H1 (cell line): ENCODE results near the gene HAT1. TPM values are rescaled to one million over a fixed set of nuclear protein-coding genes. Genes with fewer than 3 reads are reported as not detected.

Experiments used
- CTCF ChIA-PET: fragments of 300-600 bp; sonication (Branson Sonifier 250); formaldehyde crosslinking; loops from one replicate; lab custom pipeline; 2021; ENCODE audit not compliant: partially characterized antibody; lab: Charles Lee
- POLR2A ChIA-PET: fragments of 300-600 bp; sonication (Branson Sonifier 250); formaldehyde crosslinking; loops from one replicate; lab custom pipeline; 2021; ENCODE audit warnings: inconsistent platforms; ENCODE audit not compliant: partially characterized antibody; lab: Charles Lee
- DNase-seq, 2 experiments: peaks; one replicate each; pipeline versions ENCODE4 v3.0.0 to v3.0.0-alpha.2; 2010 to 2022; ENCODE audit warnings: low spot score in 2 of 2, low read depth in 1 of 2, mixed read lengths in 1 of 2
- FAIRE-seq: peaks from 2 replicates; lab custom pipeline; 2011; peaks lifted over from hg19 to GRCh38; lab: Jason Lieb, UNC
- H2AFZ ChIP-seq: 2 replicates; pipeline ENCODE4 v1.8.1; 2012; ENCODE audit warnings: low read length, inconsistent platforms
- H2AK5ac ChIP-seq: 2 replicates; pipeline ENCODE4 v1.6.1; 2013; ENCODE audit warnings: low read depth, low read length
- H2BK120ac ChIP-seq: replicated peaks from 2 replicates; pipeline ENCODE3; 2013; ENCODE audit warnings: low read depth, low read length, inconsistent platforms
- H2BK12ac ChIP-seq: 2 replicates; pipeline ENCODE4 v1.6.1; 2013; ENCODE audit warnings: low read depth, low read length
- H2BK15ac ChIP-seq: 2 replicates; pipeline ENCODE4 v1.6.1; 2013; ENCODE audit warnings: low read length
- H2BK20ac ChIP-seq: 2 replicates; pipeline ENCODE4 v1.6.1; 2013; ENCODE audit warnings: low read length
- H2BK5ac ChIP-seq: 2 replicates; pipeline ENCODE4 v1.6.1; 2013; ENCODE audit warnings: low read depth, low read length
- H3K14ac ChIP-seq: 2 replicates; pipeline ENCODE4 v1.6.1; 2013; ENCODE audit warnings: inconsistent platforms; ENCODE audit not compliant: insufficient read length
- H3K18ac ChIP-seq: 2 replicates; pipeline ENCODE4 v1.6.1; 2013; ENCODE audit warnings: low read length; ENCODE audit errors: extremely low read depth
- H3K23ac ChIP-seq: 2 replicates; pipeline ENCODE4 v1.6.1; 2013; ENCODE audit warnings: inconsistent platforms; ENCODE audit not compliant: insufficient read length
- H3K23me2 ChIP-seq: 2 replicates; pipeline ENCODE4 v1.6.1; 2013; ENCODE audit warnings: low read depth, low read length
- H3K27ac ChIP-seq: 2 replicates; pipeline ENCODE4 v1.6.1; 2011; ENCODE audit warnings: low read depth, low read length, inconsistent platforms
- H3K27me3 ChIP-seq, 4 experiments: replicated peaks in 1 of 4; 1 replicate in 1 of 4; 2 replicates in 3 of 4; pipeline versions ENCODE4 v1.6.1 to v1.8.1; 2011 to 2013; ENCODE audit warnings: low read length in 3 of 4, mild to moderate bottlenecking in 3 of 4, inconsistent platforms in 2 of 4, mixed read lengths in 2 of 4, moderate library complexity in 1 of 4; ENCODE audit not compliant: control insufficient read depth in 3 of 4, insufficient read depth in 3 of 4; ENCODE audit errors: extremely low read depth in 1 of 4
- H3K36me3 ChIP-seq, 4 experiments: 2 replicates each; pipeline versions ENCODE4 v1.6.1 to v1.8.1; 2011 to 2013; ENCODE audit warnings: mild to moderate bottlenecking in 4 of 4, low read length in 3 of 4, moderate library complexity in 2 of 4, control low read depth in 1 of 4, inconsistent platforms in 1 of 4; ENCODE audit not compliant: insufficient read depth in 4 of 4, control insufficient read depth in 2 of 4
- H3K4ac ChIP-seq: replicated peaks from 2 replicates; pipeline ENCODE3; 2013; ENCODE audit warnings: low read length, low read depth, mixed read lengths, inconsistent platforms; ENCODE audit not compliant: insufficient read length
- H3K4me1 ChIP-seq, 4 experiments: replicated peaks in 1 of 4; 1 replicate in 1 of 4; 2 replicates in 3 of 4; pipeline versions ENCODE4 v1.6.1 to v1.8.1; 2011 to 2013; ENCODE audit warnings: low read length in 3 of 4, inconsistent platforms in 2 of 4, mixed read lengths in 1 of 4; ENCODE audit not compliant: insufficient read depth in 4 of 4, control insufficient read depth in 3 of 4
- H3K4me2 ChIP-seq, 2 experiments: 2 replicates each; pipeline versions ENCODE4 v1.6.1 to v1.8.1; 2011 to 2013; ENCODE audit warnings: low read depth in 2 of 2, low read length in 2 of 2, control low read depth in 1 of 2, inconsistent platforms in 1 of 2, mild to moderate bottlenecking in 1 of 2; ENCODE audit not compliant: insufficient read depth in 1 of 2
- H3K4me3 ChIP-seq, 4 experiments: fragments of 200-600, 300-600 bp in 1 of 4; sonication (generic), shearing (Covaris generic), sonication (Bioruptor Twin) in 1 of 4; 2 replicates each; pipeline versions ENCODE4 v1.5.1 to v1.8.1; 2011 to 2016; ENCODE audit warnings: low read length in 4 of 4, low read depth in 3 of 4, control low read depth in 2 of 4, inconsistent platforms in 2 of 4, mild to moderate bottlenecking in 2 of 4, mixed read lengths in 1 of 4, moderate library complexity in 1 of 4; ENCODE audit not compliant: insufficient read depth in 2 of 4; ENCODE audit errors: extremely low read depth in 1 of 4
- H3K56ac ChIP-seq: replicated peaks from 2 replicates; pipeline ENCODE3; 2013; ENCODE audit warnings: low read depth, mild to moderate bottlenecking, mixed read lengths, low read length, inconsistent platforms; ENCODE audit not compliant: insufficient read length
- H3K79me1 ChIP-seq: 2 replicates; pipeline ENCODE4 v1.6.1; 2013; ENCODE audit warnings: low read depth, low read length, control low read depth
- H3K79me2 ChIP-seq, 2 experiments: 2 replicates each; pipeline versions ENCODE4 v1.6.1 to v1.8.1; 2012 to 2013; ENCODE audit warnings: low read length in 2 of 2, mild to moderate bottlenecking in 2 of 2, inconsistent platforms in 1 of 2; ENCODE audit not compliant: insufficient read depth in 2 of 2, control insufficient read depth in 1 of 2
- H3K9ac ChIP-seq, 4 experiments: replicated peaks in 1 of 4; 1 replicate in 1 of 4; 2 replicates in 3 of 4; pipeline versions ENCODE4 v1.6.1 to v1.8.1; 2011 to 2013; ENCODE audit warnings: low read depth in 3 of 4, low read length in 3 of 4, control low read depth in 2 of 4, mild to moderate bottlenecking in 2 of 4, moderate library complexity in 2 of 4, inconsistent platforms in 1 of 4; ENCODE audit errors: extremely low read depth in 1 of 4
- H3K9me3 ChIP-seq, 2 experiments: 2 replicates each; pipeline versions ENCODE4 v1.6.1 to v1.8.1; 2012 to 2013; ENCODE audit warnings: mild to moderate bottlenecking in 2 of 2, moderate library complexity in 2 of 2, control low read depth in 1 of 2, inconsistent platforms in 1 of 2, low read depth in 1 of 2, low read length in 1 of 2, mixed read lengths in 1 of 2; ENCODE audit not compliant: insufficient read depth in 2 of 2
- H4K20me1 ChIP-seq, 2 experiments: replicated peaks in 1 of 2; 2 replicates each; pipeline versions ENCODE3 to v1.8.1; 2011 to 2013; ENCODE audit warnings: inconsistent platforms in 2 of 2, low read length in 2 of 2, mild to moderate bottlenecking in 1 of 2; ENCODE audit not compliant: insufficient read depth in 2 of 2, control insufficient read depth in 1 of 2
- H4K5ac ChIP-seq: 2 replicates; pipeline ENCODE4 v1.6.1; 2013; ENCODE audit warnings: low read length, low read depth, mixed read lengths, inconsistent platforms; ENCODE audit not compliant: insufficient read length
- H4K8ac ChIP-seq: 2 replicates; pipeline ENCODE4 v1.8.0; 2013; ENCODE audit warnings: mild to moderate bottlenecking, moderate library complexity, low read length, inconsistent platforms; ENCODE audit not compliant: insufficient read depth; ENCODE audit errors: extremely low read depth
- H4K91ac ChIP-seq: replicated peaks from 2 replicates; pipeline ENCODE3; 2013; ENCODE audit warnings: low read length, mixed read lengths, inconsistent platforms; ENCODE audit not compliant: insufficient read length
- BCL11A ChIP-seq, 2 experiments: IDR thresholded peaks; one replicate each; pipeline ENCODE4 v1.6.1; 2011; ENCODE audit warnings: low read depth in 2 of 2, low read length in 2 of 2, mild to moderate bottlenecking in 2 of 2
- CBX5 ChIP-seq: fragments of 300-800, 300-1000 bp; sonication (generic); IDR thresholded peaks from 2 replicates; pipeline ENCODE4 v1.7.1; 2016; ENCODE audit warnings: antibody characterized with exemption, low read length, low read depth
- CBX8 ChIP-seq: fragments of 300-800, 300-1000 bp; sonication (generic); IDR thresholded peaks from 2 replicates; pipeline ENCODE4 v1.7.1; 2016; ENCODE audit warnings: low read depth, low read length, borderline replicate concordance
- CHD1 ChIP-seq: IDR thresholded peaks from 2 replicates; pipeline ENCODE4 v1.6.1; 2012; ENCODE audit warnings: low read depth, low read length, improper control_type of control experiment
- CHD2 ChIP-seq: IDR thresholded peaks from 2 replicates; pipeline ENCODE4 v1.6.1; 2012; ENCODE audit warnings: low read length, improper control_type of control experiment
- EGR1 ChIP-seq: IDR thresholded peaks from 2 replicates; pipeline ENCODE4 v1.6.1; 2011; ENCODE audit warnings: low read depth, low read length, borderline replicate concordance
- EZH2 ChIP-seq: fragments of 200-600 bp; sonication (generic); IDR thresholded peaks from 2 replicates; pipeline ENCODE4 v1.7.1; 2012; ENCODE audit warnings: low read depth, mild to moderate bottlenecking, moderate library complexity, low read length, inconsistent platforms; ENCODE audit not compliant: severe bottlenecking
- NRF1 ChIP-seq: IDR thresholded peaks from 2 replicates; pipeline ENCODE4 v1.6.1; 2011; ENCODE audit warnings: mild to moderate bottlenecking, low read depth, low read length, improper control_type of control experiment
- POLR2A ChIP-seq, 2 experiments: IDR thresholded peaks; 1 replicate in 1 of 2; 2 replicates in 1 of 2; pipeline ENCODE4 v1.6.1; 2011; ENCODE audit warnings: low read depth in 2 of 2, low read length in 2 of 2, mild to moderate bottlenecking in 2 of 2; ENCODE audit errors: control extremely low read depth in 1 of 2
- POLR2AphosphoS5 ChIP-seq: IDR thresholded peaks from 2 replicates; pipeline ENCODE4 v1.6.1; 2011; ENCODE audit warnings: low read depth, low read length
- POU5F1 ChIP-seq: IDR thresholded peaks from 2 replicates; pipeline ENCODE4 v1.6.1; 2011; ENCODE audit warnings: low read depth, mild to moderate bottlenecking, low read length, moderate library complexity
- RBBP5 ChIP-seq: IDR thresholded peaks from 2 replicates; pipeline ENCODE4 v1.7.1; 2012; ENCODE audit warnings: low read depth, mild to moderate bottlenecking, inconsistent platforms, low read length, moderate library complexity, borderline replicate concordance
- SIN3A ChIP-seq, 2 experiments: IDR thresholded peaks in 1 of 2; conservative IDR thresholded peaks in 1 of 2; 2 replicates each; pipeline ENCODE4 v1.6.1; 2011 to 2012; ENCODE audit warnings: low read length in 2 of 2, improper control_type of control experiment in 1 of 2, low read depth in 1 of 2, mild to moderate bottlenecking in 1 of 2
- SP2 ChIP-seq: IDR thresholded peaks from 2 replicates; pipeline ENCODE4 v1.6.1; 2012; ENCODE audit warnings: mild to moderate bottlenecking, low read length, inconsistent platforms
- TBP ChIP-seq: IDR thresholded peaks from 2 replicates; pipeline ENCODE4 v1.6.1; 2011; ENCODE audit warnings: low read depth, low read length, improper control_type of control experiment
- TEAD4 ChIP-seq: IDR thresholded peaks from 2 replicates; pipeline ENCODE4 v1.6.1; 2012; ENCODE audit warnings: low read depth, low read length, inconsistent platforms, mixed read lengths
- polyA plus RNA-seq, 7 experiments: library from polyadenylated mRNA; depleted of rRNA in 3 of 7; stranded (reverse) in 5 of 7; unstranded in 2 of 7; fragments of >200 nt in 5 of 7; fragments of 200-250 nt in 2 of 7; gene quantifications; 1 replicate in 5 of 7; 2 replicates in 1 of 7; 4 replicates in 1 of 7; pipeline versions ENCODE4 v1.2.1 to v1.2.3, GENCODE V29; 2011 to 2013; ENCODE audit warnings: missing spikeins in 2 of 7, mixed read lengths in 2 of 7
- total RNA-seq: library from RNA; stranded (reverse); fragmentation: NEBNext Ultra II Directional; extraction: Animal tissue kit (Norgen Biotek cat#: 25700); gene quantifications from 2 replicates; pipeline ENCODE4 v1.2.1, GENCODE V29; 2021
- TF ChIP-seq, protein P1 (sequence below): IDR thresholded peaks from 2 replicates; pipeline ENCODE4 v1.6.1; 2011; ENCODE audit warnings: low read depth, mild to moderate bottlenecking, low read length; ENCODE audit not compliant: insufficient read depth

HAT1 gene
- total and polyA plus RNA-seq, 2 of the 8 experiments (the other 6 are each of a cell fraction or from before 2014, with no cell fraction given) = 44.6 to 74.2 TPM

DNA sequence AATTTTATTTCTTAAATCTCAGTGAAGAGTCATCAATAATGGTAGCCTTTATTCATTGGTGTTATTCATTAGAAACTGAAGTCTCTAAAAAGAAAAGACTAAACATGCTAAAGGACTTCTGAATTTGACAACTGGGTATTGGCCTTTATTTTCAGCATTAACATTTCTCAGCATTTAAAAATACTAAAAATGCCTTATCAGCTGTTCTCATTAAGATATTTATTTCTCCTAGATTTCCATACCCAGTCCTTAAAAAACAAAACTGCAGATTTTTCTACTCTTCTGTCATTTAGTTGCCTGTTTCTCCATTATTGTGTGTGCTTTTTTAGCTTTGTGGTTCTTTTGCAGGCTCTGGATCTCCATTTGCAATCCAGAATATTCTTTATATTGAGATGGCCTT is 46.2 kb downstream of the HAT1 start:
- Histone ChIP-seq H4K5ac (no peak overlapping the region), H3K56ac (no peak overlapping the region), H3K18ac (no peak overlapping the region), H4K91ac (no peak overlapping the region), H2BK5ac (no peak overlapping the region), H3K23me2 (no peaks in the 10 kb centered on the region), H3K4me3 (no peak overlapping the region), H3K4me1 (no peaks in the 10 kb centered on the region), H3K14ac (no peak overlapping the region), H2AK5ac (no peak overlapping the region), H3K79me2 (no peaks in the 10 kb centered on the region), H4K20me1 (peaks cover 0 to 6% of the 10 kb centered on the region in 2 experiments), H3K27me3 (no peaks in the 10 kb centered on the region), H3K9me3 (no peaks in the 10 kb centered on the region), H2BK12ac (no peak overlapping the region), H3K9ac (no peak overlapping the region), H2BK20ac (no peak overlapping the region), H3K4me2 (no peak overlapping the region), H3K79me1 (no peaks in the 10 kb centered on the region; the same call in 1 of the 2 replicates), H4K8ac (no peak overlapping the region), H2AFZ (no peak overlapping the region), H3K36me3 (peaks cover 5 to 33% (median 7%) of the 10 kb centered on the region in 4 experiments; a peak in 7 of 8 replicates), H3K23ac (no peak overlapping the region), H2BK15ac (no peak overlapping the region), H2BK120ac (no peak overlapping the region), H3K4ac (no peak overlapping the region), H3K27ac (no peak overlapping the region)
- CTCF ChIA-PET = no interaction called here
- no peak for FAIRE-seq
- POLR2A ChIA-PET = no interaction called here
- DNase-seq = no peak
- TF ChIP-seq CBX5 (no peak), POLR2A (IDR thresholded peaks at IDR 0.05; ENCODE audit: control extremely low read depth in 1 of 2, low read depth in 2 of 2, low read length in 2 of 2) (no peak), TEAD4 (no peak), EGR1 (no peak), POU5F1 (no peak), NRF1 (no peak), POLR2AphosphoS5 (no peak), CHD2 (no peak), CHD1 (no peak), BCL11A (IDR thresholded peaks at IDR 0.05; ENCODE audit: low read depth in 2 of 2, low read length in 2 of 2) (no peak), SP2 (no peak), RBBP5 (no peak), EZH2 (no peak), CBX8 (no peak), TBP (no peak), SIN3A (conservative IDR thresholded peaks at IDR 0.05 in 1 of 2, IDR thresholded peaks at IDR 0.05 in 1 of 2; ENCODE audit: low read depth in 1 of 2, low read length in 2 of 2) (no peak)
- TF ChIP-seq, protein P1, sequence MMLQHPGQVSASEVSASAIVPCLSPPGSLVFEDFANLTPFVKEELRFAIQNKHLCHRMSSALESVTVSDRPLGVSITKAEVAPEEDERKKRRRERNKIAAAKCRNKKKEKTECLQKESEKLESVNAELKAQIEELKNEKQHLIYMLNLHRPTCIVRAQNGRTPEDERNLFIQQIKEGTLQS = no peak
